ENCODE data around the gene CLC.

CLC gene

DNA sequence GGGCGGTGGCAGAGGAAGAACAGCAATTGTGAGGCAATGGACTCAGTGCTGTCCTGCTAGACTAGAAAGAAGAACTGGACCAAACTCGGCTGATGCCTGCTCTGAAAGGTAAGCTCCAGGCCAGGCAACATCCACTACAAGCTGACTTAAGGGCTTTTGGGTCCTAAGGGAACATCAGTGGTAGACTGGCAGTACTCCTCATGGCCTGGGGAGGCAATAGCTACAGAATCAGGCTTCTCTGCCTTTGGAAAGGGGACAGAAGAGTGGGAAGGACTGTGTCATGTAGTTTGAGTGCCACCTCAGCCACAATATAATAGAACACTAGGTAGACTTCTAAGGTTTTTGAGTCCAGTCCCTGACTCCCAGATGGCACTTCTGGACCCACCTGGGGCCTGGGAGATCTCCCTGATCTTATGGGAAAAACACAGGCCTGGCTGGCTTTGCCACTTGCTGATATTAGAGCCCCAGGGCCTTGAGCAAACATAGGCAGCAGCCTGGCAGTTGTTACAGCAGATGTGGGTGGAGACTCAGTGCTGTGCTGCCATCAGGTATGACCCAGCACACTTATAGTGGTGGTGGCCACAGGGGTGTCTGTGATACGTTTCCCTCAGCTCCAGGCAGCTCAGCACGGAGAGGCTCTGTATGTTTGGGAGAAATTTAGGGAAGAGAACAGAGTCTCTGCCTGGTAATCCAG is 9.2 kb upstream of the CLC start:
- TF ChIP-seq, protein P1, sequence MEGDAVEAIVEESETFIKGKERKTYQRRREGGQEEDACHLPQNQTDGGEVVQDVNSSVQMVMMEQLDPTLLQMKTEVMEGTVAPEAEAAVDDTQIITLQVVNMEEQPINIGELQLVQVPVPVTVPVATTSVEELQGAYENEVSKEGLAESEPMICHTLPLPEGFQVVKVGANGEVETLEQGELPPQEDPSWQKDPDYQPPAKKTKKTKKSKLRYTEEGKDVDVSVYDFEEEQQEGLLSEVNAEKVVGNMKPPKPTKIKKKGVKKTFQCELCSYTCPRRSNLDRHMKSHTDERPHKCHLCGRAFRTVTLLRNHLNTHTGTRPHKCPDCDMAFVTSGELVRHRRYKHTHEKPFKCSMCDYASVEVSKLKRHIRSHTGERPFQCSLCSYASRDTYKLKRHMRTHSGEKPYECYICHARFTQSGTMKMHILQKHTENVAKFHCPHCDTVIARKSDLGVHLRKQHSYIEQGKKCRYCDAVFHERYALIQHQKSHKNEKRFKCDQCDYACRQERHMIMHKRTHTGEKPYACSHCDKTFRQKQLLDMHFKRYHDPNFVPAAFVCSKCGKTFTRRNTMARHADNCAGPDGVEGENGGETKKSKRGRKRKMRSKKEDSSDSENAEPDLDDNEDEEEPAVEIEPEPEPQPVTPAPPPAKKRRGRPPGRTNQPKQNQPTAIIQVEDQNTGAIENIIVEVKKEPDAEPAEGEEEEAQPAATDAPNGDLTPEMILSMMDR (conservative IDR thresholded peaks at IDR 0.05; ENCODE audit: control insufficient read depth, insufficient read depth, low read depth, low read length), result no peak
- H3K4me3 ChIP-seq (ENCODE audit: control insufficient read depth, low read depth, low read length), result no peak overlapping the region
- no peak for DNase-seq (ENCODE audit: low read depth)

DNA sequence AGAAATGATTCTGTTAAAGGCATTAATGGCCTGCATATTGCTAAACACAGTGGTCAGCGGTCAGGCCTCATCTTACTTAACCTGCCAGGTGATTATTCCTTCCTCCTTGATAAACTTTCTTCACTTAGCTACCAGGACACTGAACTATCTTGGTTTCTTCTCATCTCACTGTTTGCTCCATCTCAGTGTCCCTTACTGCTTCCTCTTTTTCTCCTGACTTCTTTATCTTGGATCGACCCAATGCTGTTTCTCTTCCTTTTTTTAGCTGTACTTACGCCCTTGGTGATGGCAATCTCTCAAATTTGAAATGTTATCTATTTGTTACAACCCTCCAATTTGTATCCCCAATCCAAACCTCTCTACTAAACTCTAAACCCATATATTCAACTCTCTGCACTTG is 7.8 kb upstream of the CLC start:
- no peak overlapping the region for H3K4me3 ChIP-seq (ENCODE audit: control insufficient read depth, low read depth, low read length)
- DNase-seq (ENCODE audit: low read depth), result no peak
- TF ChIP-seq, protein P1 (conservative IDR thresholded peaks at IDR 0.05; ENCODE audit: control insufficient read depth, insufficient read depth, low read depth, low read length), result no peak

- TF ChIP-seq, protein P1 (conservative IDR thresholded peaks at IDR 0.05; ENCODE audit: control insufficient read depth, insufficient read depth, low read depth, low read length), result no peak
- no peak for DNase-seq (ENCODE audit: low read depth)
- no peak overlapping the region for H3K4me3 ChIP-seq (ENCODE audit: control insufficient read depth, low read depth, low read length)
These were observed 2.6 kb upstream of the CLC start for GRCh38 chr19:39740395-39740794.

GRCh38 chr19:39738814-39739213 is 985 bp upstream of the CLC start:
- DNase-seq (ENCODE audit: low read depth), result no peak
- H3K4me3 ChIP-seq (ENCODE audit: control insufficient read depth, low read depth, low read length), result no peak overlapping the region
- TF ChIP-seq, protein P1 (conservative IDR thresholded peaks at IDR 0.05; ENCODE audit: control insufficient read depth, insufficient read depth, low read depth, low read length), result no peak

GRCh38 chr19:39737351-39737750 is 478 bp downstream of the CLC start:
- no peak overlapping the region for H3K4me3 ChIP-seq (ENCODE audit: control insufficient read depth, low read depth, low read length)
- TF ChIP-seq, protein P1 (conservative IDR thresholded peaks at IDR 0.05; ENCODE audit: control insufficient read depth, insufficient read depth, low read depth, low read length), result no peak

GRCh38 chr19:39736088-39736487 is 1.7 kb downstream of the CLC start:
- H3K4me3 ChIP-seq (ENCODE audit: control insufficient read depth, low read depth, low read length), result no peak overlapping the region
- TF ChIP-seq, protein P1 (conservative IDR thresholded peaks at IDR 0.05; ENCODE audit: control insufficient read depth, insufficient read depth, low read depth, low read length), result no peak
- DNase-seq (ENCODE audit: low read depth), result no peak

More at GRCh38 chr19:39737351-39737750, 478 bp downstream of the CLC start:
- no peak for DNase-seq (ENCODE audit: low read depth)
